ENCODE data around the gene FMO1.

GRCh38 chr1:171251952-171252300 is 3.6 kb downstream of the FMO1 start:
- TF ChIP-seq, protein P1, sequence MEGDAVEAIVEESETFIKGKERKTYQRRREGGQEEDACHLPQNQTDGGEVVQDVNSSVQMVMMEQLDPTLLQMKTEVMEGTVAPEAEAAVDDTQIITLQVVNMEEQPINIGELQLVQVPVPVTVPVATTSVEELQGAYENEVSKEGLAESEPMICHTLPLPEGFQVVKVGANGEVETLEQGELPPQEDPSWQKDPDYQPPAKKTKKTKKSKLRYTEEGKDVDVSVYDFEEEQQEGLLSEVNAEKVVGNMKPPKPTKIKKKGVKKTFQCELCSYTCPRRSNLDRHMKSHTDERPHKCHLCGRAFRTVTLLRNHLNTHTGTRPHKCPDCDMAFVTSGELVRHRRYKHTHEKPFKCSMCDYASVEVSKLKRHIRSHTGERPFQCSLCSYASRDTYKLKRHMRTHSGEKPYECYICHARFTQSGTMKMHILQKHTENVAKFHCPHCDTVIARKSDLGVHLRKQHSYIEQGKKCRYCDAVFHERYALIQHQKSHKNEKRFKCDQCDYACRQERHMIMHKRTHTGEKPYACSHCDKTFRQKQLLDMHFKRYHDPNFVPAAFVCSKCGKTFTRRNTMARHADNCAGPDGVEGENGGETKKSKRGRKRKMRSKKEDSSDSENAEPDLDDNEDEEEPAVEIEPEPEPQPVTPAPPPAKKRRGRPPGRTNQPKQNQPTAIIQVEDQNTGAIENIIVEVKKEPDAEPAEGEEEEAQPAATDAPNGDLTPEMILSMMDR (IDR thresholded peaks at IDR 0.05), result no peak
- TF ChIP-seq POLR2AphosphoS5 (IDR thresholded peaks at IDR 0.05), result no peak

Data from upper lobe of left lung (tissue), 4 donors.